ENCODE data around the gene CENPQ. TPM values are rescaled to one million over a fixed set of nuclear protein-coding genes. Genes with fewer than 3 reads are reported as not detected.

CENPQ gene
- total and polyA plus RNA-seq, 2 of the 13 experiments (the other 11 are each of a cell fraction or from before 2014, with no cell fraction given), result 9.1 to 20.1 TPM

DNA sequence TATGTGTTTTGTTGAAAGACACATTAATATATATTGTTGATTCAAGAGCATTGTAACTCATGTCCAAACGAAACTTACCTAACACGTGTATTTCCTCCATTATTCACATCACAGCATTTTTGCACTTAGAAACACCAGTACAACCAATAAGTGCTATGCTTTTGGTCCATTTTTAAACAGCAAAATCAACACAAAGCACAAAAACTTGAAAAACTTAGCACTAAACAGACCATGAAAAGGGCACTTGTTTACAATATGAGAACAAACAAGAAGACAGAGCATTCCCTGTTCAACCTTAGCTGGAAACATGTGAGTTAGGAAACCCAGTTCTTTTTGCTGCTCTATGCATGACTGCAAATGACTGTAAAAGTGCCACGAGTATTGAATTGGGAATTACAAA lies 46.2 kb downstream of the CENPQ start (continued):
- TF ChIP-seq, protein P1, sequence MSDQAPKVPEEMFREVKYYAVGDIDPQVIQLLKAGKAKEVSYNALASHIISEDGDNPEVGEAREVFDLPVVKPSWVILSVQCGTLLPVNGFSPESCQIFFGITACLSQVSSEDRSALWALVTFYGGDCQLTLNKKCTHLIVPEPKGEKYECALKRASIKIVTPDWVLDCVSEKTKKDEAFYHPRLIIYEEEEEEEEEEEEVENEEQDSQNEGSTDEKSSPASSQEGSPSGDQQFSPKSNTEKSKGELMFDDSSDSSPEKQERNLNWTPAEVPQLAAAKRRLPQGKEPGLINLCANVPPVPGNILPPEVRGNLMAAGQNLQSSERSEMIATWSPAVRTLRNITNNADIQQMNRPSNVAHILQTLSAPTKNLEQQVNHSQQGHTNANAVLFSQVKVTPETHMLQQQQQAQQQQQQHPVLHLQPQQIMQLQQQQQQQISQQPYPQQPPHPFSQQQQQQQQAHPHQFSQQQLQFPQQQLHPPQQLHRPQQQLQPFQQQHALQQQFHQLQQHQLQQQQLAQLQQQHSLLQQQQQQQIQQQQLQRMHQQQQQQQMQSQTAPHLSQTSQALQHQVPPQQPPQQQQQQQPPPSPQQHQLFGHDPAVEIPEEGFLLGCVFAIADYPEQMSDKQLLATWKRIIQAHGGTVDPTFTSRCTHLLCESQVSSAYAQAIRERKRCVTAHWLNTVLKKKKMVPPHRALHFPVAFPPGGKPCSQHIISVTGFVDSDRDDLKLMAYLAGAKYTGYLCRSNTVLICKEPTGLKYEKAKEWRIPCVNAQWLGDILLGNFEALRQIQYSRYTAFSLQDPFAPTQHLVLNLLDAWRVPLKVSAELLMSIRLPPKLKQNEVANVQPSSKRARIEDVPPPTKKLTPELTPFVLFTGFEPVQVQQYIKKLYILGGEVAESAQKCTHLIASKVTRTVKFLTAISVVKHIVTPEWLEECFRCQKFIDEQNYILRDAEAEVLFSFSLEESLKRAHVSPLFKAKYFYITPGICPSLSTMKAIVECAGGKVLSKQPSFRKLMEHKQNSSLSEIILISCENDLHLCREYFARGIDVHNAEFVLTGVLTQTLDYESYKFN (CRISPR knock-in tag; conservative IDR thresholded peaks at IDR 0.05), result peak; percentile 53
- TF ChIP-seq HOMEZ (CRISPR knock-in tag; IDR thresholded peaks at IDR 0.05; ENCODE audit: low read depth), result peak; percentile 72; the same call in 1 of the 2 replicates
- TF ChIP-seq ZNF552 (CRISPR knock-in tag; IDR thresholded peaks at IDR 0.05; ENCODE audit: borderline replicate concordance), result no peak
- TF ChIP-seq ZNF615 (CRISPR knock-in tag; IDR thresholded peaks at IDR 0.05; ENCODE audit: borderline replicate concordance), result no peak
- TF ChIP-seq, protein P2, sequence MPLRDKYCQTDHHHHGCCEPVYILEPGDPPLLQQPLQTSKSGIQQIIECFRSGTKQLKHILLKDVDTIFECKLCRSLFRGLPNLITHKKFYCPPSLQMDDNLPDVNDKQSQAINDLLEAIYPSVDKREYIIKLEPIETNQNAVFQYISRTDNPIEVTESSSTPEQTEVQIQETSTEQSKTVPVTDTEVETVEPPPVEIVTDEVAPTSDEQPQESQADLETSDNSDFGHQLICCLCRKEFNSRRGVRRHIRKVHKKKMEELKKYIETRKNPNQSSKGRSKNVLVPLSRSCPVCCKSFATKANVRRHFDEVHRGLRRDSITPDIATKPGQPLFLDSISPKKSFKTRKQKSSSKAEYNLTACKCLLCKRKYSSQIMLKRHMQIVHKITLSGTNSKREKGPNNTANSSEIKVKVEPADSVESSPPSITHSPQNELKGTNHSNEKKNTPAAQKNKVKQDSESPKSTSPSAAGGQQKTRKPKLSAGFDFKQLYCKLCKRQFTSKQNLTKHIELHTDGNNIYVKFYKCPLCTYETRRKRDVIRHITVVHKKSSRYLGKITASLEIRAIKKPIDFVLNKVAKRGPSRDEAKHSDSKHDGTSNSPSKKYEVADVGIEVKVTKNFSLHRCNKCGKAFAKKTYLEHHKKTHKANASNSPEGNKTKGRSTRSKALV (CRISPR knock-in tag; IDR thresholded peaks at IDR 0.05), result no peak
- TF ChIP-seq TERF1 (CRISPR knock-in tag; IDR thresholded peaks at IDR 0.05), result no peak
- no peak for TF ChIP-seq ZNF343 (CRISPR knock-in tag; IDR thresholded peaks at IDR 0.05)
- TF ChIP-seq THAP11 (CRISPR knock-in tag; IDR thresholded peaks at IDR 0.05), result no peak; the same call in 1 of the 2 replicates
- TF ChIP-seq ZNF468 (CRISPR knock-in tag; IDR thresholded peaks at IDR 0.05), result no peak
- no peak for TF ChIP-seq TRIM22 (IDR thresholded peaks at IDR 0.05)
- TF ChIP-seq RFXAP (CRISPR knock-in tag; IDR thresholded peaks at IDR 0.05; ENCODE audit: borderline replicate concordance), result no peak
- TF ChIP-seq POLR2G (IDR thresholded peaks at IDR 0.05; ENCODE audit: low read depth, low read length), result no peak
